Measurements from ENCODE around the gene ZBTB16. TPM values are rescaled to one million over a fixed set of nuclear protein-coding genes. Genes with fewer than 3 reads are reported as not detected.

The ZBTB16 gene
- total RNA-seq, 1 donor from 2014 or later = 21.9 TPM

- H3K9me3 Mint-ChIP-seq (ENCODE audit: low read depth) = no peaks in the 10 kb centered on the region
- no peak for TF ChIP-seq CTCF (IDR thresholded peaks at IDR 0.05)
- no peak overlapping the region for H3K4me3 Mint-ChIP-seq (ENCODE audit: unreplicated experiment)
- H3K27me3 Mint-ChIP-seq (ENCODE audit: low read depth) = peaks cover 11% of the 10 kb centered on the region
- no peak overlapping the region for H3K27ac Mint-ChIP-seq (ENCODE audit: unreplicated experiment)
- H3K36me3 Mint-ChIP-seq (ENCODE audit: low read depth) = peaks cover 18% of the 10 kb centered on the region
- H3K4me1 Mint-ChIP-seq (ENCODE audit: low read depth) = peaks cover 27% of the 10 kb centered on the region
- DNase-seq (ENCODE audit: low spot score) = no peak
These were observed 161.5 kb downstream of the ZBTB16 start for GRCh38 chr11:114221037-114221436.

- DNase-seq (ENCODE audit: low spot score) = no peak
- Mint-ChIP-seq H3K27me3 (ENCODE audit: low read depth) (peaks cover 22% of the 10 kb centered on the region), H3K4me1 (ENCODE audit: low read depth) (no peaks in the 10 kb centered on the region), H3K9me3 (ENCODE audit: low read depth) (no peaks in the 10 kb centered on the region), H3K27ac (ENCODE audit: unreplicated experiment) (no peak overlapping the region), H3K4me3 (ENCODE audit: unreplicated experiment) (no peak overlapping the region), H3K36me3 (ENCODE audit: low read depth) (peaks cover 23% of the 10 kb centered on the region)
- TF ChIP-seq CTCF (IDR thresholded peaks at IDR 0.05) = no peak
These were observed 166.2 kb downstream of the ZBTB16 start for GRCh38 chr11:114225661-114226060.

GRCh38 chr11:114226356-114226755, 166.8 kb downstream of the ZBTB16 start:
- Mint-ChIP-seq H3K4me3 (ENCODE audit: unreplicated experiment) (no peak overlapping the region), H3K27ac (ENCODE audit: unreplicated experiment) (no peak overlapping the region), H3K4me1 (ENCODE audit: low read depth) (no peaks in the 10 kb centered on the region), H3K9me3 (ENCODE audit: low read depth) (no peaks in the 10 kb centered on the region), H3K36me3 (ENCODE audit: low read depth) (peaks cover 26% of the 10 kb centered on the region), H3K27me3 (ENCODE audit: low read depth) (peaks cover 28% of the 10 kb centered on the region)
- no peak for TF ChIP-seq CTCF (IDR thresholded peaks at IDR 0.05)
- no peak for DNase-seq (ENCODE audit: low spot score)

GRCh38 chr11:114228435-114229411, 169.2 kb downstream of the ZBTB16 start:
- Mint-ChIP-seq H3K4me1 (ENCODE audit: low read depth) (peaks cover 8% of the 10 kb centered on the region), H3K27ac (ENCODE audit: unreplicated experiment) (no peak overlapping the region), H3K36me3 (ENCODE audit: low read depth) (peaks cover 20% of the 10 kb centered on the region)

More at GRCh38 chr11:114228435-114229411, 169.2 kb downstream of the ZBTB16 start:
- no peak for TF ChIP-seq CTCF (IDR thresholded peaks at IDR 0.05)
- Mint-ChIP-seq H3K4me3 (ENCODE audit: unreplicated experiment) (no peak overlapping the region), H3K27me3 (ENCODE audit: low read depth) (peaks cover 37% of the 10 kb centered on the region), H3K9me3 (ENCODE audit: low read depth) (no peaks in the 10 kb centered on the region)
- DNase-seq (ENCODE audit: low spot score) = no peak
